HG03196 (cell line): ENCODE measurements around the gene SLC22A12.

Source experiments
- ATAC-seq: cut with Tn5 transposase; IDR thresholded peaks from one replicate; pipeline ENCODE4 v1.9.1; 2021; ENCODE audit not compliant: unreplicated experiment

SLC22A12 gene

DNA sequence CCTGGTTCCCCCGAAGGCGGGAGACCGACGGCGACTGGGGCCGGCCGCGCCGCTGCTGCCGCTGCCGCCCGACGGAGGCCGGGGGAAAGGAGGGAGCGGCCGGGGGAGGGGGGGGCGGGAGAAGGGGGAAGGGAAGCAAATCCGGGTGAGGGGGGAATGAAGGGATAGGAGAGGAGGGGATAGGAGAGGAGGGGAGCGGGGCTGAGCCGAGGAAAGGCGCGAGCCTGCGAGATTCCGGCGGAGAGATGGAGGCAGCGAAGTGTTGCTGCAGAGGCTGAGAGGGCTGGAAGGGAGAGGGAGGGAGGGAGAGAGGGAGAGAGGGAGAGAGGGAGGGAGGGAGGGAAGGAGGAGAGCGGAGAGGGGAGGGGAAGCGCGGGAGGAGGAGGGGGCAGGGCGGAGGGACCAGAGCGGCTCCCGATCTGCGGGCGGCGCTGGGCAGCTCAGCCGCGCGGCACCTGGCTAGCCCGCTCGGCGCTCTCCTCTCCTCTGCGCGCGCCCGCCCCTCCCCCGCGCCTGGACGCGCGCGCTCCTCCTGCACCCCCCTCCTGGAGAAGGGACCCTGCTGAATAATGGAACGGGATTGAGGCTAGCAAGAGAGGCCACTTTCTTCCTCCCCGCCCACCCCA is 52.3 kb downstream of the SLC22A12 start:
- no peak for ATAC-seq

DNA sequence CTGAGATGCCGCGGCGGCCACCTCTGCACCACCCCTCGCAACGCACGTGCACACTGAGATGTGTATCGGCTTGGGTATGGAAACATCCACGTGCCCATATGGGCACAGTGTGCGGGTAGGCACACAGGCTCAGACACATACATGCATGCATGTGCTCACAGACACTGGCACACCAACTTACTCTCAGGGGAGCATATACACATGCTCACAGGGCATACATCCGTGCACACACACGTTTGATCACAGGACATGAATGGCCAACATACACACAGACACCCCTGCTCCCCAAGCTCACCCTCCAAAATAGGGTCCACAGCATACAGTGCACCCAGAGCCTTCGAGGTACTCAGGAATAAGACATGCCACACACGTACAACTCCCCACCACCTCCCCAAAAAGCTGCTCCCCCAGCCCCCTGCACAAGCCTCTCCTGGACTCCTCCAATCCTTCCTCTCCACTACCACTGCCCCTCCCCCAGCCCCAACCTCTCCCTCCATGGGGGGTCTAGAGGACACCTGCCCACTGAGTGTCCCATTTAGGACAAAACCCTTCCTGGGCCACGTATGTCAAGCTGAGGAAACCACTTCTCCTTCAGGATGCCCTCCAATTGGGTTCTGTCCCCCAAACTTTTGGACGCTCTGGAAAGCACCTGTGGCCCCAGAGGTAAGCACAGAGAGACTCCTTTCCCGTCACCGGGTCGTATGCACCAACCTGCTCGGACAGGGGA is 53.1 kb downstream of the SLC22A12 start:
- ATAC-seq, result no peak

DNA sequence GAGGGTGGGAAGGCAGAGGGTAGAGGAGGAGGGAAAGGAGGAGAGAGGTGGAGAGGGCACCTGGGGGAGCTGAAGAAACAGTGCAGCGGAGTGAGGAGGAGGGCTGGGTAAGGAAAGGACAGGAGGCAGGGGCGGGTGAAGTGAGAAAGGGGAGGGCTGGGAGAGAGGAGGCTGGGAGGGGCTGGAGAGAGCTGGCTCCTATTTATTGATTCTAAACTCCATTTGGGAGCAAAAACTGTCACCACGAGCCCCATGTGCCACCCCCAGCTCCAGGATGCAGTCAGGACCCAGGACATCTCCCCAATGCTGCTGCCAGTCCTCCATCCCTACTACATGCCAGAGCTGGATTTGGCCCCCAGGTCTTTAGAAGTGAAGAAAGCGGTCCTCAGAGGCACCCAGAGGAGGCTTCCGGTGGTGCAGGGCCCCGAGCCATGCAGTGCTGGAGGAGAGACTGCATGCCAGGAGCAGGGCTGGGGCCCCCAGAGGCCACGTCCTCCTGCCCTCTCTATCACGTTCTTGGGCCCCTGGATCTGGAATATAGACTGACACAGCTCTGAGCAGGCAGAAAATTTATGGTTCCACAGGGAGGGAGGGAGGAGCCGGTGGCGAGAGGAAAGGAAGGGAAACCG is 53.7 kb downstream of the SLC22A12 start:
- no peak for ATAC-seq

DNA sequence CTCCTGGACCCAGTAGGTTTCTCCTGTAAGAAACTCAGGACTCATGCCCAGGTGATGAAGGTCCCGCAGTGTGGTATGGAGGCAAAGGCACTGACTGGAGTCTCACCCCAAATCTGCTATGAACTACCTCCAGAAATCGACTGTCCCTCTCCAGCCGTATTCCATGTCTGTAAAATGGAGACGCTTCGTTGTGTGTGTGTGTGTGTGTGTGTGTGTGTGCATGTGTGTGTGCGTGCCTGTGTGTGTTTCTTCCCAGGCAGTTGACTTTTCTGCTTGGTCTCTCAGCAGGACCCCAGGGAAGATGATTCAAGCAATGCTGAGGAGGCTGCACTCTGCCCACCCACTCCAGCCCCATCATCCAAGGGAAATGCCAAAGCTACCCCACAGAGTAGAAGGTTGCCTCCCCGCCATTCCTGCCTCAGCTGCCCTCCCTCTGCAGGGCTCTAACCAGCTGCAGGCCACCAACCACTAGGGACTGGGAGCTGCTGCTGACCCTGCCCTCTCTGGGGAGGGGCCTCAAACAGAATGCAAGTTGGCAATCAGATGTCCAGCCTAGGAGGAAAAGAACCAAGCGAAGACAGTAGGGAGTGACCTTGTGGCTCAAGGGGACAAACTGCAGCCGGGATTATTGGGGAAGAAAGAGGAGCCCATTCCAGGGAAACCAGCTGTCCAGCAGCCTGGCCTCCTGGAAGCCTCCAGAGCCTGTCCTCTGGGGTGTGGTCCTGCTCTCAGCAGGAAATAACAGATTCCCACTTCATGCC is 56.2 kb downstream of the SLC22A12 start:
- ATAC-seq, result no peak

DNA sequence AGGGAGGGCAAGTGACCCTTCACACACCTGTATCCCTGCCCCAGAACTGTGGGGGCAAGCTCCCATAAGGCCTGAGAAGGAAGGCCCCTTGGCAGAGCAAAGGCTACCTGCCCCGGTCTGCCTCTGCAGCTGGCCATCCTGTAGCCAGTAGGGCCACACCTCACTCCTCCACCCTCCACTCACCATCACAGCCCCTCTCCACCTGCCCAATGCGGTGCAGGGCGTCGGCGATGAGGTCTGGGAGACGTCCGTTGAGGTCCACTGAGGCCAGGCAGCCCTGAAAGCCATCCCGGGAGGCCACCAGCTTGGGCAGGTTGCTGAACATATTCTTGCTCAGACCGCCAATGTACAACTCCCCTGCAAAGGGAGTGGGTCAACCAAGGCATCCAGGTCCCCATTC is 57.5 kb downstream of the SLC22A12 start:
- ATAC-seq, result no peak

DNA sequence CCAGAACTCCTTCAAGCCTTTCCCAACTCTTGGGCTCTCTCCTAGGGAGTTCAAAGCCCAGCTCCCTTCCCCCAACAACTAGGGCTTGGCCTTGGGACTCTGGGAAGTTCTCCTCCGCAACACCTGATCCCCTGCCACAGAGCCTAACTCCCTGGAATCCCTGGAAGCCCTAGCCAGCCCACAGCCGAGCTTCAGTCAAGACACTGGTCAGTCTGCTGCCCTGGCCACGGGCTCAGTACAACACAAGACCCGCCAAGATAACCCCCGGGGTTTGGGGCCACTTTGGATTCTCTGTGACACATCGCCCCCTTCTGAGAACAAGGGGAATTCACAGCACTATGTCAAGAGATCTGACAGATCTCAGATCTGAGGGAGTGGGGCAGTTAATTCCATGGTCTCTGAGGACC is 58.3 kb downstream of the SLC22A12 start:
- no peak for ATAC-seq

DNA sequence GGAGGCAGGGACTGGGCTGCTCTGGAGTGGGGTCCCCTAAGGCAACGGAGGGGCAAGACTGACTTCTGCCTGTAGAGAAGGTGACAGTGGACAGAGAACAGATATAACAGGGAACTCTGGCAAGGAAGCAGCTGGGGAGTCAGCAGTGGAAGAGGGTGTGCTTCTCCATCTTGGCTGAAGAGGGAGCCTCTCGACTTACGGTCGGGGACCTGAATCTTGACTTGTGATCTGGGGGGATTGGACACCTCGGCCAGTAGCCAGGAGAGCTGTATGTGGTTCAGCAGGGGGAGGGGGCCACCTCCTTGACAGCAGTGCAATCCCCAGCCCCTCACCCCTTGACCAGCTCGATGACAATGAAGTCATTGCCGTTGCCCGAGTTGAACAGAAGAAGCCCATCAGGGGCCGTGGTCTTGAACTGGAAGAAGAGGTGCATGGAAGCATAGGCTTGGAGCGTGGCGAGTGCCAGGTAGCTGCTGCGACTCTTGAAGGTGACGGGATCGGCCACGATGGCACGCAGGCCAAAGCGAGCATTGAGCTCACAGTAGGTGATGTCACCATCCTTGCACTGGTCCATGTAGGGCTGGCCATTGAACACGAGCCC is 60.0 kb downstream of the SLC22A12 start:
- ATAC-seq, result no peak
